Measurements from ENCODE around the gene STPG4.

The STPG4 gene

GRCh38 chr2:47096451-47096850, 58.7 kb downstream of the STPG4 start:
- DNase-seq, result no peak
- intact Hi-C loops (cut with DNase I), result no loop called here

GRCh38 chr2:47095349-47096020, 59.6 kb downstream of the STPG4 start:
- DNase-seq, result no peak
- intact Hi-C loops (cut with DNase I), result no loop called here

GRCh38 chr2:47094511-47095142, 60.5 kb downstream of the STPG4 start:
- intact Hi-C loops (cut with DNase I), result no loop called here
- no peak for DNase-seq

GRCh38 chr2:47093626-47094025, 61.5 kb downstream of the STPG4 start:
- intact Hi-C loops (cut with DNase I), result no loop called here
- no peak for DNase-seq

- intact Hi-C loops (cut with DNase I), result no loop called here
- DNase-seq, result no peak
These were observed 62.6 kb downstream of the STPG4 start for GRCh38 chr2:47092465-47092864.

- no peak for DNase-seq
- intact Hi-C loops (cut with DNase I), result no loop called here
These were observed 64.0 kb downstream of the STPG4 start for GRCh38 chr2:47091118-47091517.

GRCh38 chr2:47089083-47089464, 66.0 kb downstream of the STPG4 start:
- intact Hi-C loops (cut with DNase I), result no loop called here
- peak in 2 of 42 donors; percentile 20 to 27 for DNase-seq

GRCh38 chr2:47088371-47089082, 66.6 kb downstream of the STPG4 start:
- intact Hi-C loops (cut with DNase I), result no loop called here
- peak in 2 of 42 donors; percentile 13 to 35 for DNase-seq

GRCh38 chr2:47087051-47087450, 68.1 kb downstream of the STPG4 start:
- intact Hi-C loops (cut with DNase I), result no loop called here
- DNase-seq, result peak in 1 of 42 donors; percentile 31

- intact Hi-C loops (cut with DNase I), result no loop called here
- DNase-seq, result peak in 1 of 42 donors; percentile 37
These were observed 68.5 kb downstream of the STPG4 start for GRCh38 chr2:47086571-47086970.

- DNase-seq, result peak in 8 of 42 donors; percentile 34 to 80 (median 52)
These were observed 69.0 kb downstream of the STPG4 start for GRCh38 chr2:47086054-47086471.

GRCh38 chr2:47083886-47084687, 71.0 kb downstream of the STPG4 start:
- peak in 8 of 42 donors; percentile 35 to 60 (median 44) for DNase-seq
- intact Hi-C loops (cut with DNase I), result no loop called here

More at GRCh38 chr2:47086054-47086471, 69.0 kb downstream of the STPG4 start:
- intact Hi-C loops (cut with DNase I), result no loop called here

GRCh38 chr2:47083485-47083884, 71.6 kb downstream of the STPG4 start:
- no peak for DNase-seq
- intact Hi-C loops (cut with DNase I), result no loop called here

- no peak for DNase-seq
- intact Hi-C loops (cut with DNase I), result no loop called here
These were observed 72.1 kb downstream of the STPG4 start for GRCh38 chr2:47083005-47083404.

GRCh38 chr2:47080888-47081301, 74.2 kb downstream of the STPG4 start:
- peak in 1 of 42 donors; percentile 30 for DNase-seq
- intact Hi-C loops (cut with DNase I), result no loop called here

- DNase-seq, result peak in 22 of 42 donors; percentile 35 to 74 (median 54)
- intact Hi-C loops (cut with DNase I), result no loop called here
These were observed 75.3 kb downstream of the STPG4 start for GRCh38 chr2:47079515-47080412.

GRCh38 chr2:47078541-47079482, 76.3 kb downstream of the STPG4 start:
- DNase-seq, result peak in 1 of 42 donors; percentile 52
- intact Hi-C loops (cut with DNase I), result no loop called here

All from head of caudate nucleus (tissue), 42 donors.